HepG2 (cell line): ENCODE data around the gene RESP18. TPM values are rescaled to one million over a fixed set of nuclear protein-coding genes. Genes with fewer than 3 reads are reported as not detected.
A peak's percentile ranks its signal among the peaks of the same experiment; 100 is the strongest.

Experiments
- ATF7 ChIP-seq, 2 experiments: fragments of 450-650 bp in 1 of 2; sonication (generic) in 1 of 2; formaldehyde crosslinking in 1 of 2; IDR thresholded peaks; 2 replicates each; pipeline versions ENCODE4 v1.4.0 to v1.6.1; 2016 to 2020; ENCODE audit warnings: antibody characterized with exemption in 1 of 2, mild to moderate bottlenecking in 1 of 2, missing genetic modification reagents in 1 of 2
- DR1 ChIP-seq: sonication (generic); formaldehyde crosslinking; IDR thresholded peaks from 2 replicates; pipeline ENCODE4 v1.8.0; 2021; ENCODE audit warnings: mild to moderate bottlenecking, missing genetic modification reagents, inconsistent platforms
- HNRNPLL ChIP-seq: fragments of 200-400 bp; formaldehyde crosslinking; IDR thresholded peaks from 2 replicates; pipeline ENCODE4 v1.6.1; 2017; ENCODE audit warnings: mild to moderate bottlenecking, low read depth, low read length; ENCODE audit not compliant: poor library complexity, severe bottlenecking
- KLF11 ChIP-seq: IDR thresholded peaks from 2 replicates; pipeline ENCODE4 v1.6.1; 2016; ENCODE audit warnings: missing compliant biosample characterization
- KLF16 ChIP-seq, 2 experiments: sonication (generic) in 1 of 2; formaldehyde crosslinking in 1 of 2; IDR thresholded peaks; 2 replicates each; pipeline versions ENCODE4 v1.6.1 to v1.8.0; 2016 to 2023; ENCODE audit warnings: missing genetic modification reagents in 2 of 2, missing compliant biosample characterization in 1 of 2
- MEIS2 ChIP-seq: sonication (generic); formaldehyde crosslinking; IDR thresholded peaks from 2 replicates; pipeline ENCODE4 v1.9.0; 2021; ENCODE audit warnings: mild to moderate bottlenecking, missing genetic modification reagents
- MIER3 ChIP-seq: IDR thresholded peaks from 2 replicates; pipeline ENCODE4 v1.6.1; 2016; ENCODE audit warnings: missing compliant biosample characterization, borderline replicate concordance
- MXD4 ChIP-seq: IDR thresholded peaks from 2 replicates; pipeline ENCODE4 v1.6.1; 2016; ENCODE audit warnings: mild to moderate bottlenecking, missing biosample characterization, missing genetic modification reagents
- NFKBIZ ChIP-seq: IDR thresholded peaks from 2 replicates; pipeline ENCODE4 v1.6.1; 2018; ENCODE audit warnings: missing genetic modification reagents, missing compliant biosample characterization
- NR2C2 ChIP-seq: sonication (generic); formaldehyde crosslinking; IDR thresholded peaks from 2 replicates; pipeline ENCODE4 v1.4.0; 2020; ENCODE audit warnings: missing genetic modification reagents, mild to moderate bottlenecking, moderate library complexity, borderline replicate concordance
- PCBP1 ChIP-seq: fragments of 200-400 bp; formaldehyde crosslinking; IDR thresholded peaks from 2 replicates; pipeline ENCODE4 v1.6.1; 2017; ENCODE audit warnings: mild to moderate bottlenecking, low read depth, low read length, borderline replicate concordance
- SNAI1 ChIP-seq: sonication (generic); formaldehyde crosslinking; IDR thresholded peaks from 2 replicates; pipeline ENCODE4 v1.5.0; 2020; ENCODE audit warnings: mild to moderate bottlenecking, missing genetic modification reagents, borderline replicate concordance
- ZMYM4 ChIP-seq: sonication (generic); formaldehyde crosslinking; IDR thresholded peaks from 2 replicates; pipeline ENCODE4 v1.8.1; 2023; ENCODE audit warnings: mild to moderate bottlenecking, missing genetic modification reagents
- ZNF136 ChIP-seq: sonication (generic); formaldehyde crosslinking; IDR thresholded peaks from 2 replicates; pipeline ENCODE4 v1.8.1; 2022; ENCODE audit warnings: low read depth, mild to moderate bottlenecking, moderate library complexity, missing genetic modification reagents
- ZNF572 ChIP-seq: sonication (generic); formaldehyde crosslinking; IDR thresholded peaks from 2 replicates; pipeline ENCODE4 v1.5.1; 2020; ENCODE audit warnings: mild to moderate bottlenecking, missing genetic modification reagents
- ZNF724P ChIP-seq: sonication (generic); formaldehyde crosslinking; IDR thresholded peaks from 2 replicates; pipeline ENCODE4 v1.8.0; 2022; ENCODE audit warnings: missing genetic modification reagents, borderline replicate concordance
- ZNF747 ChIP-seq: sonication (generic); formaldehyde crosslinking; IDR thresholded peaks from 2 replicates; pipeline ENCODE4 v1.8.1; 2023; ENCODE audit warnings: missing genetic modification reagents, mild to moderate bottlenecking, borderline replicate concordance
- ZNF776 ChIP-seq: sonication (generic); formaldehyde crosslinking; IDR thresholded peaks from 2 replicates; pipeline ENCODE4 v1.4.0; 2020; ENCODE audit warnings: mild to moderate bottlenecking, missing genetic modification reagents
- ZNF788 ChIP-seq: sonication (generic); formaldehyde crosslinking; IDR thresholded peaks from 2 replicates; pipeline ENCODE4 v1.5.0; 2020; ENCODE audit warnings: mild to moderate bottlenecking, missing genetic modification reagents, borderline replicate concordance
- ZNF816 ChIP-seq: sonication (generic); formaldehyde crosslinking; IDR thresholded peaks from 2 replicates; pipeline ENCODE4 v1.8.0; 2022; ENCODE audit warnings: missing genetic modification reagents, mild to moderate bottlenecking, borderline replicate concordance
- ZSCAN12 ChIP-seq: sonication (generic); formaldehyde crosslinking; IDR thresholded peaks from 2 replicates; pipeline ENCODE4 v1.9.0; 2021; ENCODE audit warnings: mild to moderate bottlenecking, missing genetic modification reagents
- polyA plus RNA-seq, 8 experiments: library from polyadenylated mRNA; depleted of rRNA in 3 of 8; stranded (reverse) in 7 of 8; unstranded in 1 of 8; fragments of >200 nt; fragmentation: Illumina TruSeq in 4 of 8; extraction: Trizol in 4 of 8; gene quantifications; 2 replicates each; pipeline versions ENCODE4 v1.2.1 to v1.2.3, GENCODE V29; 2011 to 2016; ENCODE audit warnings: low read depth in 4 of 8, missing spikeins in 1 of 8, mixed read lengths in 1 of 8; ENCODE audit not compliant: insufficient read depth in 1 of 8
- total RNA-seq, 5 experiments: library from RNA; depleted of rRNA; stranded (reverse); fragments of >200 nt; fragmentation: Illumina TruSeq; extraction: Trizol; gene quantifications; 2 replicates each; pipeline ENCODE4 v1.2.3, GENCODE V29; 2016; ENCODE audit warnings: low read depth in 1 of 5
- TF ChIP-seq, protein P1 (sequence below): sonication (generic); formaldehyde crosslinking; IDR thresholded peaks from 2 replicates; pipeline ENCODE4 v1.8.1; 2023; ENCODE audit warnings: mild to moderate bottlenecking, moderate library complexity, missing genetic modification reagents
- TF ChIP-seq, protein P2 (sequence below): sonication (generic); formaldehyde crosslinking; IDR thresholded peaks from 2 replicates; pipeline ENCODE4 v1.5.1; 2020; ENCODE audit warnings: mild to moderate bottlenecking, missing genetic modification reagents, borderline replicate concordance

Gene RESP18
- total and polyA plus RNA-seq, 2 of the 13 experiments (the other 11 are each of a cell fraction or from before 2014, with no cell fraction given) = not detected

DNA sequence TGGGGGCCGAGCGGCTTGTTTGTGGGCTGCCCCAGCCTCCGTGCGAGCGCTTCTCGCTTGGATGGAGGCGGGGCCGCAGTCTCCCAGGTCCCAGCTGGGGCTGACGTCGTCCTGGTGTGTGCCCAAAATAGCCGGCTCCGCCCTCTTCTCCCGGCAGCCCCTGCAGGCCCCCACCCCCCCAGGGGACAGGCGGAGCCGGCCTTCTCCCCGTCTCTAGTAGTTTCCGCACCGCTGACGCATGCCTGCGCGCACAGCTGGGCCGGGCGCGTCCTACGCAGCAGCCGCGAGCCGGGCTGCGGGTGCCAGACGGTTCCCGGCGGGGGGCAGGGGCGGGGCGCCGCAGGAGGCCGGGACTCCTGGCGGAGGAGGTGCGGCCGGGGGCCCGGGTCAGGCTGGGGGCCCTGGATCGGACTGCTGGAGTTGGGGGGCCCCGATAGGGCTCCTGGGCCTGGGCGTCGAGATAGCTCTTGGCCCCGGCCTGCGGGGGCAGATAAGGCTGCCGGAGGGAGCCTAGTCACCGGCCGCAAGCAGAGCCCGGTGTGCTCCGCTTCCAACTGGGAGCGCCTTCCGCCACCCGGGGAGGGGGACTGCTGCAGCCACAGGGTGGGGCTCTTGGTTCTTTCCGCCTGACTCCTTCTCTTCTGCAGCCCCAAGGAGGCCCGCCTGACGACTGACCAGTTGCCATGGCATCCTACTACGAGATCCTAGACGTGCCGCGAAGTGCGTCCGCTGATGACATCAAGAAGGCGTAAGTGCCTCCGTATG is 53.2 kb downstream of the RESP18 start, which contains the start of gene DNAJB2 (continued):
- peak; percentile 52; the same call in 1 of the 2 replicates for TF ChIP-seq MIER3 (CRISPR knock-in tag)
- peak in 1 of 2 experiments; percentile 87; a peak in 2 of 4 replicates for TF ChIP-seq KLF16 (CRISPR knock-in tag; IDR thresholded peaks at IDR 0.05)
- 0 out of 2 replicates have a peak, but pooled peaks have one; percentile 41 for TF ChIP-seq KLF11 (CRISPR knock-in tag)
- peak; percentile 54 for TF ChIP-seq ATF7 (IDR thresholded peaks at IDR 0.05)
- TF ChIP-seq ATF7 (CRISPR knock-in tag; IDR thresholded peaks at IDR 0.05) = peak; percentile 86; the same call in 1 of the 2 replicates
- TF ChIP-seq NFKBIZ = peak; percentile 86
- TF ChIP-seq DR1 (CRISPR knock-in tag) = peak; percentile 84
- peak; percentile 78; the same call in 1 of the 2 replicates for TF ChIP-seq ZNF776 (CRISPR knock-in tag)
- TF ChIP-seq ZNF747 (CRISPR knock-in tag) = no peak; the same call in 1 of the 2 replicates
- no peak for TF ChIP-seq PCBP1
- TF ChIP-seq, protein P1, sequence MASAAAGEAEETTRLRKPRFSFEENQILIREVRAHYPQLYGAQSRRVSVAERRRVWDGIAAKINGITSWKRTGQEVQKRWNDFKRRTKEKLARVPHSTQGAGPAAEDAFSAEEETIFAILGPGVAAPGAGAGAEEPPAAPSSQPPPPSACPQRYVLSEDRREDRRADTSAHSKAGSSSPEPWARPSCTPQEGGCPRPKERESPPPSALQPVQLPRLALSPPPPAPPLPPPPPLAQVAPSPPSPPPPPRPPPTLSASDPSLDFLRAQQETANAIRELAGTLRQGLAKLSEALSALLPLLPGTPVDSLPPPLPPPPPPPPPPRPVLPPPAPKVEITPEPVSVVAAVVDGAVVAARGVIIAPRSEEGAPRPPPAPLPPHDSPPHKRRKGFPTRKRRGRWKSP = peak; percentile 85; the same call in 1 of the 2 replicates
- peak; percentile 80; the same call in 1 of the 2 replicates for TF ChIP-seq ZNF788
- no peak for TF ChIP-seq SNAI1
- peak; percentile 70; the same call in 1 of the 2 replicates for TF ChIP-seq ZNF816
- peak; percentile 87 for TF ChIP-seq MEIS2 (CRISPR knock-in tag)
- TF ChIP-seq HNRNPLL = peak; percentile 99
- TF ChIP-seq MXD4 (CRISPR knock-in tag) = peak; percentile 92
- peak; percentile 39; the same call in 1 of the 2 replicates for TF ChIP-seq NR2C2
- TF ChIP-seq ZNF136 (CRISPR knock-in tag) = 0 out of 2 replicates have a peak, but pooled peaks have one; percentile 59
- TF ChIP-seq, protein P2, sequence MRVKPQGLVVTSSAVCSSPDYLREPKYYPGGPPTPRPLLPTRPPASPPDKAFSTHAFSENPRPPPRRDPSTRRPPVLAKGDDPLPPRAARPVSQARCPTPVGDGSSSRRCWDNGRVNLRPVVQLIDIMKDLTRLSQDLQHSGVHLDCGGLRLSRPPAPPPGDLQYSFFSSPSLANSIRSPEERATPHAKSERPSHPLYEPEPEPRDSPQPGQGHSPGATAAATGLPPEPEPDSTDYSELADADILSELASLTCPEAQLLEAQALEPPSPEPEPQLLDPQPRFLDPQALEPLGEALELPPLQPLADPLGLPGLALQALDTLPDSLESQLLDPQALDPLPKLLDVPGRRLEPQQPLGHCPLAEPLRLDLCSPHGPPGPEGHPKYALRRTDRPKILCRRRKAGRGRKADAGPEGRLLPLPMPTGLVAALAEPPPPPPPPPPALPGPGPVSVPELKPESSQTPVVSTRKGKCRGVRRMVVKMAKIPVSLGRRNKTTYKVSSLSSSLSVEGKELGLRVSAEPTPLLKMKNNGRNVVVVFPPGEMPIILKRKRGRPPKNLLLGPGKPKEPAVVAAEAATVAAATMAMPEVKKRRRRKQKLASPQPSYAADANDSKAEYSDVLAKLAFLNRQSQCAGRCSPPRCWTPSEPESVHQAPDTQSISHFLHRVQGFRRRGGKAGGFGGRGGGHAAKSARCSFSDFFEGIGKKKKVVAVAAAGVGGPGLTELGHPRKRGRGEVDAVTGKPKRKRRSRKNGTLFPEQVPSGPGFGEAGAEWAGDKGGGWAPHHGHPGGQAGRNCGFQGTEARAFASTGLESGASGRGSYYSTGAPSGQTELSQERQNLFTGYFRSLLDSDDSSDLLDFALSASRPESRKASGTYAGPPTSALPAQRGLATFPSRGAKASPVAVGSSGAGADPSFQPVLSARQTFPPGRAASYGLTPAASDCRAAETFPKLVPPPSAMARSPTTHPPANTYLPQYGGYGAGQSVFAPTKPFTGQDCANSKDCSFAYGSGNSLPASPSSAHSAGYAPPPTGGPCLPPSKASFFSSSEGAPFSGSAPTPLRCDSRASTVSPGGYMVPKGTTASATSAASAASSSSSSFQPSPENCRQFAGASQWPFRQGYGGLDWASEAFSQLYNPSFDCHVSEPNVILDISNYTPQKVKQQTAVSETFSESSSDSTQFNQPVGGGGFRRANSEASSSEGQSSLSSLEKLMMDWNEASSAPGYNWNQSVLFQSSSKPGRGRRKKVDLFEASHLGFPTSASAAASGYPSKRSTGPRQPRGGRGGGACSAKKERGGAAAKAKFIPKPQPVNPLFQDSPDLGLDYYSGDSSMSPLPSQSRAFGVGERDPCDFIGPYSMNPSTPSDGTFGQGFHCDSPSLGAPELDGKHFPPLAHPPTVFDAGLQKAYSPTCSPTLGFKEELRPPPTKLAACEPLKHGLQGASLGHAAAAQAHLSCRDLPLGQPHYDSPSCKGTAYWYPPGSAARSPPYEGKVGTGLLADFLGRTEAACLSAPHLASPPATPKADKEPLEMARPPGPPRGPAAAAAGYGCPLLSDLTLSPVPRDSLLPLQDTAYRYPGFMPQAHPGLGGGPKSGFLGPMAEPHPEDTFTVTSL (CRISPR knock-in tag) = no peak
- peak; percentile 78 for TF ChIP-seq ZMYM4 (CRISPR knock-in tag)
- TF ChIP-seq ZSCAN12 (CRISPR knock-in tag) = 0 out of 2 replicates have a peak, but pooled peaks have one; percentile 77
- peak; percentile 83; the same call in 1 of the 2 replicates for TF ChIP-seq ZNF724P (CRISPR knock-in tag)
- TF ChIP-seq ZNF572 (CRISPR knock-in tag) = no peak
